ENCODE measurements around the gene BCL2L11.

BCL2L11 gene

GRCh38 chr2:111117598-111118480 is 2.9 kb upstream of the BCL2L11 start:
- DNase-seq (ENCODE audit: low spot score) = peak; percentile 35

GRCh38 chr2:111118481-111118980 is 2.2 kb upstream of the BCL2L11 start:
- DNase-seq (ENCODE audit: low spot score) = no peak

GRCh38 chr2:111118981-111119821 is 1.5 kb upstream of the BCL2L11 start:
- DNase-seq (ENCODE audit: low spot score) = peak; percentile 25

- peak; percentile 52 for DNase-seq (ENCODE audit: low spot score)
Measured at GRCh38 chr2:111119822-111120252, 877 bp upstream of the BCL2L11 start.

GRCh38 chr2:111121028-111121827 is 514 bp downstream of the BCL2L11 start:
- DNase-seq (ENCODE audit: low spot score) = peak; percentile 42

- DNase-seq (ENCODE audit: low spot score) = peak; percentile 86
Measured at GRCh38 chr2:111121828-111122630, 1.3 kb downstream of the BCL2L11 start.

- no peak for DNase-seq (ENCODE audit: low spot score)
Measured at GRCh38 chr2:111122631-111123421, 2.1 kb downstream of the BCL2L11 start.

- no peak for DNase-seq (ENCODE audit: low spot score)
Measured at GRCh38 chr2:111123751-111124150, 3.0 kb downstream of the BCL2L11 start.

- no peak for DNase-seq (ENCODE audit: low spot score)
Measured at GRCh38 chr2:111126581-111126980, 5.9 kb downstream of the BCL2L11 start.

GRCh38 chr2:111127351-111127750 is 6.6 kb downstream of the BCL2L11 start:
- DNase-seq (ENCODE audit: low spot score) = no peak

- no peak for DNase-seq (ENCODE audit: low spot score)
Measured at GRCh38 chr2:111128096-111128495, 7.4 kb downstream of the BCL2L11 start.

- DNase-seq (ENCODE audit: low spot score) = no peak
Measured at GRCh38 chr2:111133603-111134002, 12.9 kb downstream of the BCL2L11 start.

GRCh38 chr2:111134055-111134454 is 13.3 kb downstream of the BCL2L11 start:
- DNase-seq (ENCODE audit: low spot score) = no peak

- DNase-seq (ENCODE audit: low spot score) = no peak
Measured at GRCh38 chr2:111135237-111135909, 14.7 kb downstream of the BCL2L11 start.

- DNase-seq (ENCODE audit: low spot score) = no peak
Measured at GRCh38 chr2:111135910-111136297, 15.2 kb downstream of the BCL2L11 start.

- DNase-seq (ENCODE audit: low spot score) = no peak
Measured at GRCh38 chr2:111138839-111139238, 18.1 kb downstream of the BCL2L11 start.

GRCh38 chr2:111139637-111140317 is 19.1 kb downstream of the BCL2L11 start:
- DNase-seq (ENCODE audit: low spot score) = no peak

- no peak for DNase-seq (ENCODE audit: low spot score)
Measured at GRCh38 chr2:111140815-111141214, 20.1 kb downstream of the BCL2L11 start.

GRCh38 chr2:111142101-111142500 is 21.4 kb downstream of the BCL2L11 start:
- no peak for DNase-seq (ENCODE audit: low spot score)
